OCI-LY7 (cell line): Measurements from ENCODE around the gene CLPTM1. TPM values are rescaled to one million over a fixed set of nuclear protein-coding genes. Genes with fewer than 3 reads are reported as not detected.
"Not testable (repeated sequence)": the region's sequence is repeated elsewhere in the genome, so short reads cannot be mapped to it uniquely, and the experiment has no call there.

Experiments used
- BruUV-seq: library from RNA; stranded (reverse); fragments of 400-500 nt; replicated peaks from 2 replicates; lab custom pipeline; 2021; lab: Mats Ljungman, UMichigan
- CTCF ChIA-PET: fragments of 300-600 bp; sonication (Branson Sonifier 250); formaldehyde crosslinking; loops from one replicate; lab custom pipeline; 2022; ENCODE audit warnings: antibody characterized with exemption; ENCODE audit not compliant: unreplicated experiment; lab: Charles Lee
- POLR2A ChIA-PET: fragments of 300-600 bp; sonication (Branson Sonifier 250); formaldehyde crosslinking; loops from one replicate; lab custom pipeline; 2022; ENCODE audit warnings: antibody characterized with exemption; lab: Charles Lee
- DNase-seq: peaks from one replicate; pipeline ENCODE4 v3.0.0-alpha.2; 2015; ENCODE audit warnings: low spot score
- H2AFZ ChIP-seq: fragments of 200-600 bp; sonication (generic), shearing (Covaris generic); 2 replicates; pipeline ENCODE4 v1.6.1; 2014; ENCODE audit warnings: mild to moderate bottlenecking, antibody characterized with exemption, low read length, moderate library complexity
- H3K27ac ChIP-seq: fragments of 200-600 bp; sonication (generic); 2 replicates; pipeline ENCODE4 v1.5.1; 2014; ENCODE audit warnings: mixed run types, low read depth, mild to moderate bottlenecking, moderate library complexity, low read length, inconsistent platforms; ENCODE audit not compliant: poor library complexity, severe bottlenecking
- H3K36me3 ChIP-seq: fragments of 200-600 bp; sonication (generic); 2 replicates; pipeline ENCODE4 v1.6.1; 2014; ENCODE audit warnings: mild to moderate bottlenecking, antibody characterized with exemption, low read length, moderate library complexity, mixed read lengths; ENCODE audit not compliant: insufficient read depth
- H3K4me1 ChIP-seq: fragments of 200-600 bp; sonication (generic); 2 replicates; pipeline ENCODE4 v1.5.1; 2014; ENCODE audit warnings: mild to moderate bottlenecking, low read length; ENCODE audit not compliant: insufficient read depth, poor library complexity, severe bottlenecking
- H3K4me2 ChIP-seq: fragments of 200-600 bp; sonication (generic); 2 replicates; pipeline ENCODE4 v1.6.1; 2014; ENCODE audit warnings: mild to moderate bottlenecking, low read length
- H3K4me3 ChIP-seq: fragments of 200-600 bp; sonication (generic); 2 replicates; pipeline ENCODE4 v1.5.1; 2014; ENCODE audit warnings: mild to moderate bottlenecking, low read depth, low read length; ENCODE audit not compliant: poor library complexity, severe bottlenecking
- H3K79me2 ChIP-seq: fragments of 200-600 bp; sonication (generic); 2 replicates; pipeline ENCODE4 v1.6.1; 2016; ENCODE audit warnings: low read depth, mild to moderate bottlenecking, low read length, moderate library complexity, mixed read lengths; ENCODE audit not compliant: insufficient read depth
- H3K9me2 ChIP-seq: fragments of 200-600 bp; sonication (generic); 2 replicates; pipeline ENCODE4 v1.6.1; 2016; ENCODE audit warnings: mild to moderate bottlenecking, low read length, mixed read lengths; ENCODE audit not compliant: insufficient read depth
- H3K9me3 ChIP-seq: fragments of 200-600 bp; sonication (generic); 2 replicates; pipeline ENCODE4 v1.6.1; 2014; ENCODE audit warnings: mild to moderate bottlenecking, mixed run types, low read length, mixed read lengths
- H4K20me1 ChIP-seq: fragments of 200-600 bp; sonication (generic); 2 replicates; pipeline ENCODE4 v1.6.1; 2014; ENCODE audit warnings: mild to moderate bottlenecking, antibody characterized with exemption, low read length, moderate library complexity, mixed read lengths; ENCODE audit not compliant: insufficient read depth
- EZH2phosphoT487 ChIP-seq: fragments of 200-600 bp; sonication (generic); IDR thresholded peaks from 2 replicates; pipeline ENCODE4 v1.6.1; 2018; ENCODE audit warnings: low read depth, borderline replicate concordance, mild to moderate bottlenecking, mixed run types, antibody characterized with exemption, low read length, moderate library complexity, mixed read lengths
- intact Hi-C: fragments of 100-400 bp; cut with micrococcal nuclease; formaldehyde crosslinking; loops from one replicate; pipeline ENCODE4 v1.10.0; 2022; ENCODE audit not compliant: unreplicated experiment
- total RNA-seq, 2 experiments: library from RNA; depleted of rRNA in 1 of 2; stranded (reverse); fragments of >200 nt in 1 of 2; shearing (Covaris generic) in 1 of 2; gene quantifications; 2 replicates each; pipeline ENCODE4 v1.2.3, GENCODE V29; 2014 to 2022
- TF ChIP-seq, protein P1 (sequence below): fragments of 200-600 bp; sonication (generic); conservative IDR thresholded peaks from 2 replicates; pipeline ENCODE4 v1.5.1; 2014; ENCODE audit warnings: mild to moderate bottlenecking, antibody characterized with exemption, low read length, moderate library complexity, mixed read lengths

The CLPTM1 gene
- total RNA-seq, 2 experiments from 2014 or later = 34.0 to 70.3 TPM

DNA sequence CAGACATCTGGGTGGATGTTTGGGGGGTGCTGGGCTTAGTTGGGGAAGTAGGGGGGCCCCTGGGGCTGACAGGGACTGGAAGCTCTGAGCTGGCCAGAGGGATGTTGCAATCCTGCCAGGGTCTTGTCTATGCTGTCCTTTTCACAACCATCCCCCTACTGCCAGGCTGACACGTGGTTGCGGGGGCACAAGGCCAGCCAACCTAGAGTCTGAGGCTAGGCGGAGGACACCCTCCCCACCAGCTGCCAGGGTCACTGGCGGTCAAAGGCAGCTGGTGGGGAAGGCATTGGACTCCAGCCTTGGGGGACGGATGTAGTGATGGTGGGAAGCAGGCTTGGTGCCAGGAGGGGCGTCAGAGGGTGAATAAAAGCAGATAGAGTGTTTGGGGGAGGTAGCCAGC is 42.3 kb upstream of the CLPTM1 start:
- ChIA-PET POLR2A (no interaction called here), CTCF (no interaction called here)
- Histone ChIP-seq H4K20me1 (no peaks in the 10 kb centered on the region), H3K4me2 (no peak overlapping the region), H3K9me2 (no peaks in the 10 kb centered on the region), H3K9me3 (no peaks in the 10 kb centered on the region), H3K27ac (no peak overlapping the region), H3K36me3 (no peaks in the 10 kb centered on the region), H3K4me3 (no peak overlapping the region), H3K4me1 (peaks cover 7% of the 10 kb centered on the region), H2AFZ (no peak overlapping the region), H3K79me2 (no peaks in the 10 kb centered on the region)
- no peak for DNase-seq
- intact Hi-C loops = no loop called here
- no TSS peak for BruUV-seq
- no peak for TF ChIP-seq EZH2phosphoT487
- TF ChIP-seq, protein P1, sequence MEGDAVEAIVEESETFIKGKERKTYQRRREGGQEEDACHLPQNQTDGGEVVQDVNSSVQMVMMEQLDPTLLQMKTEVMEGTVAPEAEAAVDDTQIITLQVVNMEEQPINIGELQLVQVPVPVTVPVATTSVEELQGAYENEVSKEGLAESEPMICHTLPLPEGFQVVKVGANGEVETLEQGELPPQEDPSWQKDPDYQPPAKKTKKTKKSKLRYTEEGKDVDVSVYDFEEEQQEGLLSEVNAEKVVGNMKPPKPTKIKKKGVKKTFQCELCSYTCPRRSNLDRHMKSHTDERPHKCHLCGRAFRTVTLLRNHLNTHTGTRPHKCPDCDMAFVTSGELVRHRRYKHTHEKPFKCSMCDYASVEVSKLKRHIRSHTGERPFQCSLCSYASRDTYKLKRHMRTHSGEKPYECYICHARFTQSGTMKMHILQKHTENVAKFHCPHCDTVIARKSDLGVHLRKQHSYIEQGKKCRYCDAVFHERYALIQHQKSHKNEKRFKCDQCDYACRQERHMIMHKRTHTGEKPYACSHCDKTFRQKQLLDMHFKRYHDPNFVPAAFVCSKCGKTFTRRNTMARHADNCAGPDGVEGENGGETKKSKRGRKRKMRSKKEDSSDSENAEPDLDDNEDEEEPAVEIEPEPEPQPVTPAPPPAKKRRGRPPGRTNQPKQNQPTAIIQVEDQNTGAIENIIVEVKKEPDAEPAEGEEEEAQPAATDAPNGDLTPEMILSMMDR = no peak

DNA sequence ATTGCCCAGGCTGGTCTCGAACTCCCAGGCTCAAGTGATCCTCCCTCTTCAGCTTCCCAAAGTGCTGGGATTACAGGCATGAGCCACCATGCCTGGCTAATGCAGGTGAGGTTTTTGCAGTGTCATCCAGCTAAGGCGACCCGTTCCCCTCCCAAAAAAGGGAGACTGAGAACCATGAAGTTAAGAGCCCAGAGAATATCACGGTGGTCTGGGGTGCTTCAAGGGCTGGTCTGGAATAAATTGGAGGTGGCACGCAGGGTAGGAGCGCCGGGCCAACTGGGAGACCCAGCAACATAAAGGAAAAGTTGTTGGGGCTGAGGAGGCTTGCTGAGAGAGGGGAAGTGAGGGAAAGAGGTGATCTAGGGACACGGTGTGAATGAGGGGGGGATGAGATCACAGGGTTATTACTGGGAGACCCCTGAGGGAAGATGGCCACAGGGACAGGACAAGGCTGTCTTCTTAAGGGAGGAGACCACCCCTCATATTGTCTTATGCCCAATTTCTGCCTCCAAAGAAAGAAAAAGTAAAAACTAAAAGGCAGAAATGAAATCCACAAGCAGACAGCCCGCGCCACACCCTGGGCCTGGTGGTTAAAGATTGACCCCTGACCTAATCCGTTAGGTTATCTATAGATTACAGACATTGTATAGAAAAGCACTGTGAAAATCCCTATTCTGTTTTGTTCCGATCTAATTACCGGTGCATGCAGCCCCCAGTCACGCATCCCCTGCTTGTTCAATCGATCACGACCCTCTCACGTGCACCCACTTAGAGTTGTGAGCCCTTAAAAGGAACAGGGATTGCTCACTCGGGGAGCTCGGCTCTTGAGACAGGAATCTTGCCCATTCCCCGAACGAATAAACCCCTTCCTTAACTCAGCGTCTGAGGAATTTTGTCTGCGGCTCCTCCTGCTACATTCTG is 41.4 kb upstream of the CLPTM1 start:
- CTCF ChIA-PET, H3K9me3 ChIP-seq, intact Hi-C loops, BruUV-seq, H3K79me2 ChIP-seq, H3K4me1 ChIP-seq, H3K9me2 ChIP-seq, H3K27ac ChIP-seq, POLR2A ChIA-PET, H4K20me1 ChIP-seq, H3K36me3 ChIP-seq, DNase-seq: not testable (repeated sequence)
- Histone ChIP-seq H3K4me3 (peak overlapping the region; percentile 65), H2AFZ (peak overlapping the region; percentile 93; the same call in 1 of the 2 replicates), H3K4me2 (peak overlapping the region; percentile 57; the same call in 1 of the 2 replicates)

DNA sequence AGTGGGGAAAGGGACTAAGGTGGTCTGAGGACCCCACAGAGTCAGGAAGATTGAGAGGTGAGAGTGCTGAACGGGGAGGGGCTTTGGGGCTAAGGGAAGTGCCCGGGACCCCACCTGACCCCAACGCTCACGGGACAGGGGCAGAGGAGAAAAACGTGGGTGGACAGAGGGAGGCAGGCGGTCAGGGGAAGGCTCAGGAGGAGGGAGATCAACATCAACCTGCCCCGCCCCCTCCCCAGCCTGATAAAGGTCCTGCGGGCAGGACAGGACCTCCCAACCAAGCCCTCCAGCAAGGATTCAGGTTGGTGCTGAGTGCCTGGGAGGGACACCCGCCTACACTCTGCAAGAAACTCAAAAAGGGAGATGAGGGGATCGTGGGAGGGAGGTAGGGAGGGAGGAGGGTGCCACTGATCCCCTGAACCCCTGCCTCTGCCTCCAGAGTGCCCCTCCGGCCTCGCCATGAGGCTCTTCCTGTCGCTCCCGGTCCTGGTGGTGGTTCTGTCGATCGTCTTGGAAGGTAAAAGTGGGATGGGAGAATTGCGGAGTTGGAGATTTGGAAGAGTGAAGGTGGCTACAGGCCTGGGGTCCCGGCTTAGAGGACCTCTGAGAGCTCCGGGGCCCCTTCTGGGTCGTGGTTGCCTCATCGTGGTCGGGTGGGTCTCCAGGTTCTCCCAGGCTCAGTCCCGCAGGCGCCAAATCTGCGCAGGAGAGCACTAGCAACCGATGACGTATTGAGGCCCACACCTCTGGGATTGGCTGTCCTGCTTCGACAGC is 40.6 kb upstream of the CLPTM1 start, which contains the start of gene APOC1:
APOC1 (plus strand) TSS at position 176 of the 774 bp plus-strand sequence; CDS start at position 460, 284 bp downstream.
- H3K9me3 ChIP-seq, intact Hi-C loops, H3K4me1 ChIP-seq, H3K9me2 ChIP-seq, H3K27ac ChIP-seq, H3K36me3 ChIP-seq, H4K20me1 ChIP-seq, CTCF ChIA-PET, H3K79me2 ChIP-seq, BruUV-seq: not testable (repeated sequence)
- POLR2A ChIA-PET = interaction anchor here (0.6 to 1.3 kb wide), 2 partner anchors 9 to 467 kb away, joined by 3 read pairs; partner anchors contain the start of gene APOE
- DNase-seq = peak; percentile 88
- Histone ChIP-seq H3K4me2 (peak within 1 kb of the TSS; percentile 57), H3K4me3 (peak within 1 kb of the TSS; percentile 65), H2AFZ (peak within 1 kb of the TSS; percentile 93)
